SK-N-SH (cell line): ENCODE results near the gene MEOX1. TPM values are rescaled to one million over a fixed set of nuclear protein-coding genes. Genes with fewer than 3 reads are reported as not detected.

ENCODE experiments used
- CTCF ChIA-PET: fragments of 300-600, 350-600 bp; formaldehyde crosslinking; extraction: SDS; loops from one replicate; lab custom pipeline; 2021; lab: Yijun Ruan, JAX
- POLR2A ChIA-PET: fragments of 350-600 bp; sonication (Branson Sonifier 250); formaldehyde crosslinking; extraction: SDS; loops from one replicate; lab custom pipeline; 2020; ENCODE audit warnings: antibody characterized with exemption, inconsistent platforms; lab: Yijun Ruan, JAX
- DNase-seq: peaks from one replicate; pipeline ENCODE4 v3.0.0; 2012
- H2AFZ ChIP-seq: fragments of 200-600 bp; sonication (generic); 2 replicates; pipeline ENCODE4 v1.8.1; 2016; ENCODE audit warnings: antibody characterized with exemption, mild to moderate bottlenecking, low read depth
- H3F3A ChIP-seq: fragments of 200-600 bp; sonication (generic); replicated peaks from 2 replicates; pipeline ENCODE3; 2016; ENCODE audit warnings: antibody characterized with exemption, mild to moderate bottlenecking; ENCODE audit not compliant: insufficient read depth
- H3K27ac ChIP-seq, 2 experiments: fragments of 200-500 bp in 1 of 2; fragments of 200-600 bp in 1 of 2; sonication (Bioruptor generic) in 1 of 2; sonication (generic), shearing (Covaris generic) in 1 of 2; 2 replicates each; pipeline versions ENCODE4 v1.5.1 to v1.6.1; 2014 to 2016; ENCODE audit warnings: low read depth in 2 of 2, inconsistent platforms in 1 of 2, low read length in 1 of 2, mild to moderate bottlenecking in 1 of 2, mixed read lengths in 1 of 2
- H3K27me3 ChIP-seq: fragments of 200-600 bp; sonication (generic), shearing (Covaris generic); 2 replicates; pipeline ENCODE4 v1.6.1; 2016; ENCODE audit warnings: mixed run types; ENCODE audit not compliant: insufficient read depth
- H3K36me3 ChIP-seq, 2 experiments: fragments of 200-500 bp in 1 of 2; fragments of 200-600 bp in 1 of 2; sonication (Bioruptor generic) in 1 of 2; sonication (generic) in 1 of 2; replicated peaks in 1 of 2; 2 replicates each; pipeline versions ENCODE3 to v1.5.1; 2014 to 2016; ENCODE audit warnings: low read length in 1 of 2, mild to moderate bottlenecking in 1 of 2; ENCODE audit not compliant: insufficient read depth in 2 of 2, control insufficient read depth in 1 of 2
- H3K4me1 ChIP-seq, 2 experiments: fragments of 200-500 bp in 1 of 2; fragments of 200-600 bp in 1 of 2; sonication (Bioruptor generic) in 1 of 2; sonication (generic), shearing (Covaris generic) in 1 of 2; 2 replicates each; pipeline versions ENCODE4 v1.5.1 to v1.6.1; 2014 to 2016; ENCODE audit warnings: low read depth in 1 of 2, low read length in 1 of 2, mixed run types in 1 of 2; ENCODE audit not compliant: insufficient read depth in 2 of 2, control insufficient read depth in 1 of 2
- H3K4me2 ChIP-seq: fragments of 200-600 bp; sonication (generic), shearing (Covaris generic); 2 replicates; pipeline ENCODE4 v1.6.1; 2017; ENCODE audit warnings: mixed run types
- H3K4me3 ChIP-seq, 2 experiments: fragments of 200-500 bp in 1 of 2; fragments of 200-600 bp in 1 of 2; sonication (Bioruptor generic) in 1 of 2; sonication (generic), shearing (Covaris generic) in 1 of 2; 2 replicates each; pipeline versions ENCODE4 v1.5.1 to v1.8.1; 2014 to 2016; ENCODE audit warnings: low read depth in 2 of 2, inconsistent platforms in 1 of 2, low read length in 1 of 2, mild to moderate bottlenecking in 1 of 2, mixed read lengths in 1 of 2, moderate library complexity in 1 of 2
- H3K79me2 ChIP-seq: fragments of 200-600 bp; sonication (generic); 2 replicates; pipeline ENCODE4 v1.8.1; 2017; ENCODE audit warnings: mild to moderate bottlenecking; ENCODE audit not compliant: insufficient read depth
- H3K9ac ChIP-seq: fragments of 200-600 bp; sonication (generic); 2 replicates; pipeline ENCODE4 v1.6.1; 2017; ENCODE audit warnings: mixed run types
- H3K9me2 ChIP-seq: fragments of 200-600 bp; sonication (generic); 2 replicates; pipeline ENCODE4 v1.6.1; 2017; ENCODE audit warnings: mixed run types
- H3K9me3 ChIP-seq: fragments of 200-600 bp; sonication (generic); 2 replicates; pipeline ENCODE4 v1.6.1; 2017; ENCODE audit warnings: mixed run types, mild to moderate bottlenecking, moderate library complexity
- H4K20me1 ChIP-seq: fragments of 200-600 bp; sonication (generic); 2 replicates; pipeline ENCODE4 v1.6.1; 2017; ENCODE audit warnings: mild to moderate bottlenecking, mixed run types; ENCODE audit not compliant: insufficient read depth
- CHD2 ChIP-seq: fragments of 150-350 bp; IDR thresholded peaks from 2 replicates; pipeline ENCODE4 v1.6.1; 2018; ENCODE audit warnings: low read length; ENCODE audit not compliant: partially characterized antibody
- ELF1 ChIP-seq: IDR thresholded peaks from 2 replicates; pipeline ENCODE4 v1.4.0; 2012
- EZH2phosphoT487 ChIP-seq: fragments of 200-600 bp; sonication (generic); IDR thresholded peaks from 2 replicates; pipeline ENCODE4 v1.6.1; 2017; ENCODE audit warnings: low read depth, mixed run types, mild to moderate bottlenecking, antibody characterized with exemption, moderate library complexity, borderline replicate concordance
- FOSL2 ChIP-seq: IDR thresholded peaks from 2 replicates; pipeline ENCODE4 v1.4.0; 2012; ENCODE audit warnings: low read depth, mild to moderate bottlenecking, moderate library complexity, borderline replicate concordance
- FOXM1 ChIP-seq: IDR thresholded peaks from 2 replicates; pipeline ENCODE4 v1.4.0; 2012; ENCODE audit warnings: low read depth, mild to moderate bottlenecking
- GABPA ChIP-seq: IDR thresholded peaks from 2 replicates; pipeline ENCODE4 v1.4.0; 2012; ENCODE audit warnings: low read depth, mild to moderate bottlenecking
- JUND ChIP-seq: IDR thresholded peaks from 2 replicates; pipeline ENCODE4 v1.4.0; 2012
- NFIC ChIP-seq: IDR thresholded peaks from 2 replicates; pipeline ENCODE4 v1.4.0; 2012; ENCODE audit warnings: borderline replicate concordance
- PBX3 ChIP-seq: IDR thresholded peaks from 2 replicates; pipeline ENCODE4; 2012
- RCOR1 ChIP-seq: fragments of 150-350 bp; IDR thresholded peaks from 2 replicates; pipeline ENCODE4 v1.6.1; 2017; ENCODE audit warnings: antibody characterized with exemption, low read length
- RFX5 ChIP-seq: IDR thresholded peaks from 2 replicates; pipeline ENCODE4 v1.6.1; 2012; ENCODE audit warnings: mild to moderate bottlenecking, improper control_type of control experiment, low read length
- SIN3A ChIP-seq: IDR thresholded peaks from 2 replicates; pipeline ENCODE4 v1.6.1; 2012; ENCODE audit warnings: low read depth, mild to moderate bottlenecking, low read length, moderate library complexity, borderline replicate concordance
- SMC3 ChIP-seq: IDR thresholded peaks from 2 replicates; pipeline ENCODE4 v1.6.1; 2012; ENCODE audit warnings: low read depth, low read length, improper control_type of control experiment
- TCF12 ChIP-seq: IDR thresholded peaks from 2 replicates; pipeline ENCODE4 v1.4.0; 2012
- TEAD4 ChIP-seq: IDR thresholded peaks from 2 replicates; pipeline ENCODE4 v1.4.0; 2012; ENCODE audit warnings: mild to moderate bottlenecking, borderline replicate concordance; ENCODE audit not compliant: insufficient read depth
- USF1 ChIP-seq: IDR thresholded peaks from 2 replicates; pipeline ENCODE4 v1.4.0; 2012; ENCODE audit warnings: low read depth, borderline replicate concordance
- USF2 ChIP-seq: fragments of 150-350 bp; IDR thresholded peaks from 2 replicates; pipeline ENCODE4 v1.6.1; 2017; ENCODE audit warnings: antibody characterized with exemption, low read length, low read depth, borderline replicate concordance
- YY1 ChIP-seq: IDR thresholded peaks from 2 replicates; pipeline ENCODE4 v1.4.0; 2012; ENCODE audit warnings: low read depth, mild to moderate bottlenecking
- ZBTB33 ChIP-seq: IDR thresholded peaks from 2 replicates; pipeline ENCODE4 v1.4.0; 2012; ENCODE audit warnings: low read depth, borderline replicate concordance
- WGBS: methylation state at CpG from one replicate; pipeline ENCODE4 v1.1.6; 2017; ENCODE audit warnings: low lambda C conversion rate; 5-methylcytosine and 5-hydroxymethylcytosine counted together
- polyA plus RNA-seq, 3 experiments: library from polyadenylated mRNA; depleted of rRNA; stranded (reverse); fragments of >200 nt; gene quantifications; 2 replicates each; pipeline ENCODE4 v1.2.3, GENCODE V29; 2012

The MEOX1 gene
- polyA plus RNA-seq, 1 of the 3 experiments (the other 2 are of a cell fraction) = 0.05 TPM

GRCh38 chr17:43679911-43680310, 18.2 kb upstream of the MEOX1 start:
- peaks cover 0 to 3% of the 10 kb centered on the region in 2 experiments; a peak in 1 of 4 replicates for H3K4me1 ChIP-seq
- TF ChIP-seq USF1 = no peak
- TF ChIP-seq CHD2 = no peak
- no peak for TF ChIP-seq JUND
- no peak for TF ChIP-seq USF2
- TF ChIP-seq RFX5 = no peak
- TF ChIP-seq YY1 = no peak
- no peak for TF ChIP-seq PBX3
- TF ChIP-seq ZBTB33 = no peak
- no peak for TF ChIP-seq GABPA
- no peak for TF ChIP-seq TEAD4
- no peak for TF ChIP-seq ELF1
- TF ChIP-seq RCOR1 = no peak
- TF ChIP-seq SIN3A = no peak
- no peak for TF ChIP-seq FOXM1
- no peak for TF ChIP-seq NFIC
- no peak for TF ChIP-seq FOSL2
- no peak for TF ChIP-seq EZH2phosphoT487
- TF ChIP-seq SMC3 = no peak
- no peak for TF ChIP-seq TCF12
- H3K27me3 ChIP-seq = no peaks in the 10 kb centered on the region
- no peak overlapping the region for H3K4me3 ChIP-seq
- POLR2A ChIA-PET = no interaction called here
- WGBS = 89% methylated on average over 8 of the region's 8 CpGs
- no peak overlapping the region for H3K27ac ChIP-seq
- no peak for DNase-seq
- H3K4me2 ChIP-seq = no peak overlapping the region
- H2AFZ ChIP-seq = no peak overlapping the region
- no peaks in the 10 kb centered on the region for H4K20me1 ChIP-seq
- H3F3A ChIP-seq = peaks cover 6% of the 10 kb centered on the region
- H3K36me3 ChIP-seq = no peaks in the 10 kb centered on the region
- CTCF ChIA-PET = interaction anchor here (1.3 kb wide), 1 partner anchor 200 kb away, joined by 3 read pairs; no protein-coding TSS in a partner anchor
- no peaks in the 10 kb centered on the region for H3K79me2 ChIP-seq
- H3K9me3 ChIP-seq = no peaks in the 10 kb centered on the region
- H3K9ac ChIP-seq = no peak overlapping the region
- no peaks in the 10 kb centered on the region for H3K9me2 ChIP-seq
